Ishikawa (cell line): ENCODE data around the gene MEGF6.

Experiments
- CREB1 ChIP-seq: IDR thresholded peaks from 2 replicates; pipeline ENCODE4 v1.6.1; 2012; ENCODE audit warnings: low read depth
- EGR1 ChIP-seq: IDR thresholded peaks from 2 replicates; pipeline ENCODE4 v1.6.1; 2012
- EP300 ChIP-seq: IDR thresholded peaks from 2 replicates; pipeline ENCODE4 v1.6.1; 2012; ENCODE audit warnings: borderline replicate concordance
- FOXM1 ChIP-seq: IDR thresholded peaks from 2 replicates; pipeline ENCODE4 v1.6.1; 2012; ENCODE audit warnings: low read depth, borderline replicate concordance
- MAX ChIP-seq: IDR thresholded peaks from 2 replicates; pipeline ENCODE4 v1.6.1; 2012
- NFIC ChIP-seq: IDR thresholded peaks from 2 replicates; pipeline ENCODE4 v1.6.1; 2012
- RAD21 ChIP-seq: IDR thresholded peaks from 2 replicates; pipeline ENCODE4 v1.6.1; 2012; ENCODE audit warnings: low read depth
- REST ChIP-seq: IDR thresholded peaks from 2 replicates; pipeline ENCODE4 v1.6.1; 2012; ENCODE audit warnings: low read depth, mild to moderate bottlenecking
- TAF1 ChIP-seq: IDR thresholded peaks from 2 replicates; pipeline ENCODE4 v1.6.1; 2012; ENCODE audit warnings: low read depth, mild to moderate bottlenecking
- TEAD4 ChIP-seq: IDR thresholded peaks from 2 replicates; pipeline ENCODE4 v1.6.1; 2012
- USF1 ChIP-seq: IDR thresholded peaks from 2 replicates; pipeline ENCODE4 v1.6.1; 2012
- YY1 ChIP-seq: IDR thresholded peaks from 2 replicates; pipeline ENCODE4 v1.6.1; 2012; ENCODE audit warnings: low read depth
- ZBTB7A ChIP-seq: IDR thresholded peaks from 2 replicates; pipeline ENCODE4 v1.6.1; 2012; ENCODE audit warnings: low read depth

- TF ChIP-seq REST, result no peak
- TF ChIP-seq CREB1, result no peak
- no peak for TF ChIP-seq MAX
- TF ChIP-seq EGR1, result no peak
- no peak for TF ChIP-seq ZBTB7A
- no peak for TF ChIP-seq EP300
- no peak for TF ChIP-seq NFIC
- TF ChIP-seq USF1, result no peak
- no peak for TF ChIP-seq TEAD4
- no peak for TF ChIP-seq FOXM1
- no peak for TF ChIP-seq TAF1
- no peak for TF ChIP-seq YY1
- no peak for TF ChIP-seq RAD21
Measured at GRCh38 chr1:3571263-3571662, 40.0 kb downstream of the MEGF6 start.
